ENCODE results near the gene TM9SF3. TPM values are rescaled to one million over a fixed set of nuclear protein-coding genes. Genes with fewer than 3 reads are reported as not detected.

The TM9SF3 gene
- total and polyA plus RNA-seq, 2 experiments from 2014 or later: 37.3 to 72.5 TPM

DNA sequence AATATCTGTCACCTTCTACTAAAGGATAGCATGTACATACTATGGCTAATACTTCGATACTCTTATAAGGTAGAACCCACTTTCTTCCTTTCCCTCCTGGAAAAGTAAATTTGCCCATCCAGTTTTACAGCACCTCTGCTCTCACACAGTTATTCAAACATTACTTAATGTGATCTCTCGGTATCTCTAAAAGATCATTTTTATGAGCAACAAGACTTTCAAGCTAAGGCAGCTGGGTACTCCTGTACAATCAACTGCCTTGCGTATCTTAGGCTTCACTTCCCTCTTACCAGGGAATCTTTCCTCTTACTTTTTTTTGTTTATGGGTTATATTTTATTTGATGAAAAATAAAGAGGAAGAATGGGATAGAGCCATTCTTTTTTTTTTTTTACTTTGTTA lies 46.6 kb downstream of the TM9SF3 start:
- peaks cover 36% of the 10 kb centered on the region for H3K79me2 ChIP-seq (replicated peaks; ENCODE audit: insufficient read depth)
- no peak for ATAC-seq

More for the DNA sequence above, 46.6 kb downstream of the TM9SF3 start:
- Histone ChIP-seq H4K20me1 (replicated peaks; ENCODE audit: insufficient read depth) (peaks cover under 1% of the 10 kb centered on the region; the same call in 1 of the 2 replicates), H3K27me3 (ENCODE audit: insufficient read depth) (no peaks in the 10 kb centered on the region), H3K4me3 (no peak overlapping the region), H2AFZ (no peak overlapping the region), H3K4me2 (no peak overlapping the region), H3K36me3 (ENCODE audit: insufficient read depth) (peaks cover 11% of the 10 kb centered on the region), H3K27ac (ENCODE audit: low read depth) (no peak overlapping the region), H3K9me2 (ENCODE audit: insufficient read depth) (no peaks in the 10 kb centered on the region), H3K4me1 (ENCODE audit: insufficient read depth) (no peaks in the 10 kb centered on the region), H3F3A (replicated peaks; ENCODE audit: low read depth) (no peaks in the 10 kb centered on the region)
- Mint-ChIP-seq H3K4me1 (no peaks in the 10 kb centered on the region), H3K27me3 (ENCODE audit: insufficient read depth, low read depth, poor library complexity) (peaks cover 2% of the 10 kb centered on the region), H3K27ac (no peak overlapping the region), H3K36me3 (ENCODE audit: low read depth) (peaks cover 35% of the 10 kb centered on the region), H3K4me3 (no peak overlapping the region), H3K9me3 (no peaks in the 10 kb centered on the region)
- DNase-seq (ENCODE audit: low spot score): no peak
- no peak for TF ChIP-seq NANOG (IDR thresholded peaks at IDR 0.05; ENCODE audit: borderline replicate concordance)
- TF ChIP-seq, protein P1, sequence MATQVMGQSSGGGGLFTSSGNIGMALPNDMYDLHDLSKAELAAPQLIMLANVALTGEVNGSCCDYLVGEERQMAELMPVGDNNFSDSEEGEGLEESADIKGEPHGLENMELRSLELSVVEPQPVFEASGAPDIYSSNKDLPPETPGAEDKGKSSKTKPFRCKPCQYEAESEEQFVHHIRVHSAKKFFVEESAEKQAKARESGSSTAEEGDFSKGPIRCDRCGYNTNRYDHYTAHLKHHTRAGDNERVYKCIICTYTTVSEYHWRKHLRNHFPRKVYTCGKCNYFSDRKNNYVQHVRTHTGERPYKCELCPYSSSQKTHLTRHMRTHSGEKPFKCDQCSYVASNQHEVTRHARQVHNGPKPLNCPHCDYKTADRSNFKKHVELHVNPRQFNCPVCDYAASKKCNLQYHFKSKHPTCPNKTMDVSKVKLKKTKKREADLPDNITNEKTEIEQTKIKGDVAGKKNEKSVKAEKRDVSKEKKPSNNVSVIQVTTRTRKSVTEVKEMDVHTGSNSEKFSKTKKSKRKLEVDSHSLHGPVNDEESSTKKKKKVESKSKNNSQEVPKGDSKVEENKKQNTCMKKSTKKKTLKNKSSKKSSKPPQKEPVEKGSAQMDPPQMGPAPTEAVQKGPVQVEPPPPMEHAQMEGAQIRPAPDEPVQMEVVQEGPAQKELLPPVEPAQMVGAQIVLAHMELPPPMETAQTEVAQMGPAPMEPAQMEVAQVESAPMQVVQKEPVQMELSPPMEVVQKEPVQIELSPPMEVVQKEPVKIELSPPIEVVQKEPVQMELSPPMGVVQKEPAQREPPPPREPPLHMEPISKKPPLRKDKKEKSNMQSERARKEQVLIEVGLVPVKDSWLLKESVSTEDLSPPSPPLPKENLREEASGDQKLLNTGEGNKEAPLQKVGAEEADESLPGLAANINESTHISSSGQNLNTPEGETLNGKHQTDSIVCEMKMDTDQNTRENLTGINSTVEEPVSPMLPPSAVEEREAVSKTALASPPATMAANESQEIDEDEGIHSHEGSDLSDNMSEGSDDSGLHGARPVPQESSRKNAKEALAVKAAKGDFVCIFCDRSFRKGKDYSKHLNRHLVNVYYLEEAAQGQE (IDR thresholded peaks at IDR 0.05; ENCODE audit: unreplicated experiment): no peak
- no peak for TF ChIP-seq EZH2phosphoT487 (IDR thresholded peaks at IDR 0.05; ENCODE audit: unreplicated experiment)
- TF ChIP-seq STAT1 (IDR thresholded peaks at IDR 0.05; ENCODE audit: unreplicated experiment): no peak
- TF ChIP-seq, protein P2, sequence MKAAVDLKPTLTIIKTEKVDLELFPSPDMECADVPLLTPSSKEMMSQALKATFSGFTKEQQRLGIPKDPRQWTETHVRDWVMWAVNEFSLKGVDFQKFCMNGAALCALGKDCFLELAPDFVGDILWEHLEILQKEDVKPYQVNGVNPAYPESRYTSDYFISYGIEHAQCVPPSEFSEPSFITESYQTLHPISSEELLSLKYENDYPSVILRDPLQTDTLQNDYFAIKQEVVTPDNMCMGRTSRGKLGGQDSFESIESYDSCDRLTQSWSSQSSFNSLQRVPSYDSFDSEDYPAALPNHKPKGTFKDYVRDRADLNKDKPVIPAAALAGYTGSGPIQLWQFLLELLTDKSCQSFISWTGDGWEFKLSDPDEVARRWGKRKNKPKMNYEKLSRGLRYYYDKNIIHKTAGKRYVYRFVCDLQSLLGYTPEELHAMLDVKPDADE (IDR thresholded peaks at IDR 0.05): no peak
- TF ChIP-seq EZH2 (IDR thresholded peaks at IDR 0.05; ENCODE audit: low read depth, unreplicated experiment): no peak
- TF ChIP-seq, protein P3, sequence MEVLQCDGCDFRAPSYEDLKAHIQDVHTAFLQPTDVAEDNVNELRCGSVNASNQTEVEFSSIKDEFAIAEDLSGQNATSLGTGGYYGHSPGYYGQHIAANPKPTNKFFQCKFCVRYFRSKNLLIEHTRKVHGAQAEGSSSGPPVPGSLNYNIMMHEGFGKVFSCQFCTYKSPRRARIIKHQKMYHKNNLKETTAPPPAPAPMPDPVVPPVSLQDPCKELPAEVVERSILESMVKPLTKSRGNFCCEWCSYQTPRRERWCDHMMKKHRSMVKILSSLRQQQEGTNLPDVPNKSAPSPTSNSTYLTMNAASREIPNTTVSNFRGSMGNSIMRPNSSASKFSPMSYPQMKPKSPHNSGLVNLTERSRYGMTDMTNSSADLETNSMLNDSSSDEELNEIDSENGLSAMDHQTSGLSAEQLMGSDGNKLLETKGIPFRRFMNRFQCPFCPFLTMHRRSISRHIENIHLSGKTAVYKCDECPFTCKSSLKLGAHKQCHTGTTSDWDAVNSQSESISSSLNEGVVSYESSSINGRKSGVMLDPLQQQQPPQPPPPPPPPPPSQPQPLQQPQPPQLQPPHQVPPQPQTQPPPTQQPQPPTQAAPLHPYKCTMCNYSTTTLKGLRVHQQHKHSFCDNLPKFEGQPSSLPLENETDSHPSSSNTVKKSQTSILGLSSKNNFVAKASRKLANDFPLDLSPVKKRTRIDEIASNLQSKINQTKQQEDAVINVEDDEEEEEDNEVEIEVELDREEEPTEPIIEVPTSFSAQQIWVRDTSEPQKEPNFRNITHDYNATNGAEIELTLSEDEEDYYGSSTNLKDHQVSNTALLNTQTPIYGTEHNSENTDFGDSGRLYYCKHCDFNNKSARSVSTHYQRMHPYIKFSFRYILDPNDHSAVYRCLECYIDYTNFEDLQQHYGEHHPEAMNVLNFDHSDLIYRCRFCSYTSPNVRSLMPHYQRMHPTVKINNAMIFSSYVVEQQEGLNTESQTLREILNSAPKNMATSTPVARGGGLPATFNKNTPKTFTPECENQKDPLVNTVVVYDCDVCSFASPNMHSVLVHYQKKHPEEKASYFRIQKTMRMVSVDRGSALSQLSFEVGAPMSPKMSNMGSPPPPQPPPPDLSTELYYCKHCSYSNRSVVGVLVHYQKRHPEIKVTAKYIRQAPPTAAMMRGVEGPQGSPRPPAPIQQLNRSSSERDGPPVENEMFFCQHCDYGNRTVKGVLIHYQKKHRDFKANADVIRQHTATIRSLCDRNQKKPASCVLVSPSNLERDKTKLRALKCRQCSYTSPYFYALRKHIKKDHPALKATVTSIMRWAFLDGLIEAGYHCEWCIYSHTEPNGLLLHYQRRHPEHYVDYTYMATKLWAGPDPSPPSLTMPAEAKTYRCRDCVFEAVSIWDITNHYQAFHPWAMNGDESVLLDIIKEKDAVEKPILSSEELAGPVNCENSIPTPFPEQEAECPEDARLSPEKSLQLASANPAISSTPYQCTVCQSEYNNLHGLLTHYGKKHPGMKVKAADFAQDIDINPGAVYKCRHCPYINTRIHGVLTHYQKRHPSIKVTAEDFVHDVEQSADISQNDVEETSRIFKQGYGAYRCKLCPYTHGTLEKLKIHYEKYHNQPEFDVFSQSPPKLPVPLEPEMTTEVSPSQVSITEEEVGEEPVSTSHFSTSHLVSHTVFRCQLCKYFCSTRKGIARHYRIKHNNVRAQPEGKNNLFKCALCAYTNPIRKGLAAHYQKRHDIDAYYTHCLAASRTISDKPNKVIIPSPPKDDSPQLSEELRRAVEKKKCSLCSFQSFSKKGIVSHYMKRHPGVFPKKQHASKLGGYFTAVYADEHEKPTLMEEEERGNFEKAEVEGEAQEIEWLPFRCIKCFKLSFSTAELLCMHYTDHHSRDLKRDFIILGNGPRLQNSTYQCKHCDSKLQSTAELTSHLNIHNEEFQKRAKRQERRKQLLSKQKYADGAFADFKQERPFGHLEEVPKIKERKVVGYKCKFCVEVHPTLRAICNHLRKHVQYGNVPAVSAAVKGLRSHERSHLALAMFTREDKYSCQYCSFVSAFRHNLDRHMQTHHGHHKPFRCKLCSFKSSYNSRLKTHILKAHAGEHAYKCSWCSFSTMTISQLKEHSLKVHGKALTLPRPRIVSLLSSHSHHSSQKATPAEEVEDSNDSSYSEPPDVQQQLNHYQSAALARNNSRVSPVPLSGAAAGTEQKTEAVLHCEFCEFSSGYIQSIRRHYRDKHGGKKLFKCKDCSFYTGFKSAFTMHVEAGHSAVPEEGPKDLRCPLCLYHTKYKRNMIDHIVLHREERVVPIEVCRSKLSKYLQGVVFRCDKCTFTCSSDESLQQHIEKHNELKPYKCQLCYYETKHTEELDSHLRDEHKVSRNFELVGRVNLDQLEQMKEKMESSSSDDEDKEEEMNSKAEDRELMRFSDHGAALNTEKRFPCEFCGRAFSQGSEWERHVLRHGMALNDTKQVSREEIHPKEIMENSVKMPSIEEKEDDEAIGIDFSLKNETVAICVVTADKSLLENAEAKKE (CRISPR knock-in tag; IDR thresholded peaks at IDR 0.05): no peak
- no peak for TF ChIP-seq ZNF114 (CRISPR knock-in tag; IDR thresholded peaks at IDR 0.05)
- no peak for TF ChIP-seq ZNF331 (CRISPR knock-in tag; IDR thresholded peaks at IDR 0.05; ENCODE audit: low read depth)
- no peak for TF ChIP-seq CREB1 (CRISPR knock-in tag; IDR thresholded peaks at IDR 0.05; ENCODE audit: low read depth)
- TF ChIP-seq, protein P4, sequence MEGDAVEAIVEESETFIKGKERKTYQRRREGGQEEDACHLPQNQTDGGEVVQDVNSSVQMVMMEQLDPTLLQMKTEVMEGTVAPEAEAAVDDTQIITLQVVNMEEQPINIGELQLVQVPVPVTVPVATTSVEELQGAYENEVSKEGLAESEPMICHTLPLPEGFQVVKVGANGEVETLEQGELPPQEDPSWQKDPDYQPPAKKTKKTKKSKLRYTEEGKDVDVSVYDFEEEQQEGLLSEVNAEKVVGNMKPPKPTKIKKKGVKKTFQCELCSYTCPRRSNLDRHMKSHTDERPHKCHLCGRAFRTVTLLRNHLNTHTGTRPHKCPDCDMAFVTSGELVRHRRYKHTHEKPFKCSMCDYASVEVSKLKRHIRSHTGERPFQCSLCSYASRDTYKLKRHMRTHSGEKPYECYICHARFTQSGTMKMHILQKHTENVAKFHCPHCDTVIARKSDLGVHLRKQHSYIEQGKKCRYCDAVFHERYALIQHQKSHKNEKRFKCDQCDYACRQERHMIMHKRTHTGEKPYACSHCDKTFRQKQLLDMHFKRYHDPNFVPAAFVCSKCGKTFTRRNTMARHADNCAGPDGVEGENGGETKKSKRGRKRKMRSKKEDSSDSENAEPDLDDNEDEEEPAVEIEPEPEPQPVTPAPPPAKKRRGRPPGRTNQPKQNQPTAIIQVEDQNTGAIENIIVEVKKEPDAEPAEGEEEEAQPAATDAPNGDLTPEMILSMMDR (conservative IDR thresholded peaks at IDR 0.05; ENCODE audit: low read depth in 2 of 2): no peak
- no peak for TF ChIP-seq JUNB (IDR thresholded peaks at IDR 0.05; ENCODE audit: unreplicated experiment)
- no peak for TF ChIP-seq POLR2AphosphoS5 (IDR thresholded peaks at IDR 0.05; ENCODE audit: low read depth)

All from GM23338 (cell line).